Astrocyte (in vitro differentiated cells and primary cell): ENCODE data around the gene SPATA31D1. TPM values are rescaled to one million over a fixed set of nuclear protein-coding genes. Genes with fewer than 3 reads are reported as not detected.

Experiments
- DNase-seq: peaks from one replicate; pipeline ENCODE4 v3.0.0-alpha.2; 2010; ENCODE audit warnings: low read depth
- FAIRE-seq: peaks from 2 replicates; lab custom pipeline; 2011; peaks lifted over from hg19 to GRCh38; lab: Jason Lieb, UNC
- H2AFZ ChIP-seq: 2 replicates; pipeline ENCODE4 v1.6.0; 2012; ENCODE audit warnings: low read depth, low read length, inconsistent platforms
- H3K27ac ChIP-seq: 2 replicates; pipeline ENCODE4 v1.5.1; 2011; ENCODE audit warnings: low read depth, low read length, inconsistent platforms
- H3K27me3 ChIP-seq: 2 replicates; pipeline ENCODE4 v1.6.0; 2011; ENCODE audit warnings: low read length, inconsistent platforms; ENCODE audit not compliant: insufficient read depth
- H3K36me3 ChIP-seq: 2 replicates; pipeline ENCODE4 v1.5.1; 2011; ENCODE audit warnings: low read length, inconsistent platforms; ENCODE audit not compliant: insufficient read depth
- H3K4me1 ChIP-seq: 2 replicates; pipeline ENCODE4 v1.5.1; 2011; ENCODE audit warnings: low read length, inconsistent platforms; ENCODE audit not compliant: insufficient read depth
- H3K4me2 ChIP-seq: 2 replicates; pipeline ENCODE4 v1.6.0; 2012; ENCODE audit warnings: low read length, inconsistent platforms
- H3K4me3 ChIP-seq: 2 replicates; pipeline ENCODE4 v1.5.1; 2011; ENCODE audit warnings: low read depth, mild to moderate bottlenecking, low read length, inconsistent platforms; ENCODE audit not compliant: insufficient read depth
- H3K79me2 ChIP-seq: 2 replicates; pipeline ENCODE4 v1.6.0; 2012; ENCODE audit warnings: mild to moderate bottlenecking, low read length, inconsistent platforms; ENCODE audit not compliant: insufficient read depth
- H3K9ac ChIP-seq: 2 replicates; pipeline ENCODE4 v1.6.0; 2012; ENCODE audit warnings: mild to moderate bottlenecking, low read length, inconsistent platforms
- H3K9me3 ChIP-seq: 2 replicates; pipeline ENCODE4 v1.5.1; 2012; ENCODE audit warnings: low read depth, mild to moderate bottlenecking, low read length, inconsistent platforms; ENCODE audit not compliant: insufficient read depth
- H4K20me1 ChIP-seq: 2 replicates; pipeline ENCODE4 v1.6.0; 2012; ENCODE audit warnings: low read length, inconsistent platforms; ENCODE audit not compliant: insufficient read depth
- H3K27ac Mint-ChIP-seq: one replicate; pipeline ENCODE4 v1.8.0; 2021; ENCODE audit warnings: mild to moderate bottlenecking, mixed read lengths; ENCODE audit not compliant: unreplicated experiment
- H3K27me3 Mint-ChIP-seq: one replicate; pipeline ENCODE4 v1.8.0; 2021; ENCODE audit warnings: low read depth, mixed read lengths; ENCODE audit not compliant: unreplicated experiment
- H3K36me3 Mint-ChIP-seq: one replicate; pipeline ENCODE4 v1.8.0; 2021; ENCODE audit warnings: low read depth, mixed read lengths; ENCODE audit not compliant: unreplicated experiment
- H3K4me1 Mint-ChIP-seq: one replicate; pipeline ENCODE4 v1.8.0; 2021; ENCODE audit warnings: low read depth, mixed read lengths; ENCODE audit not compliant: unreplicated experiment
- H3K4me3 Mint-ChIP-seq: one replicate; pipeline ENCODE4 v1.8.0; 2021; ENCODE audit warnings: mild to moderate bottlenecking, moderate library complexity, mixed read lengths; ENCODE audit not compliant: unreplicated experiment
- H3K9me3 Mint-ChIP-seq: one replicate; pipeline ENCODE4 v1.8.0; 2021; ENCODE audit warnings: mild to moderate bottlenecking, mixed read lengths; ENCODE audit not compliant: unreplicated experiment
- EZH2 ChIP-seq: IDR thresholded peaks from 2 replicates; pipeline ENCODE4 v1.6.1; 2012; ENCODE audit warnings: mild to moderate bottlenecking, low read length, inconsistent platforms; ENCODE audit not compliant: insufficient read depth
- total RNA-seq: library from RNA; stranded (reverse); gene quantifications from 2 replicates; pipeline ENCODE4 v1.2.1, GENCODE V29; 2021
- TF ChIP-seq, protein P1 (sequence below): IDR thresholded peaks from 2 replicates; pipeline ENCODE4 v1.5.1; 2011; ENCODE audit warnings: low read depth, mild to moderate bottlenecking, inconsistent platforms, low read length, moderate library complexity; ENCODE audit not compliant: insufficient read depth

SPATA31D1 gene
- total RNA-seq, 1 donor from 2014 or later: not detected

DNA sequence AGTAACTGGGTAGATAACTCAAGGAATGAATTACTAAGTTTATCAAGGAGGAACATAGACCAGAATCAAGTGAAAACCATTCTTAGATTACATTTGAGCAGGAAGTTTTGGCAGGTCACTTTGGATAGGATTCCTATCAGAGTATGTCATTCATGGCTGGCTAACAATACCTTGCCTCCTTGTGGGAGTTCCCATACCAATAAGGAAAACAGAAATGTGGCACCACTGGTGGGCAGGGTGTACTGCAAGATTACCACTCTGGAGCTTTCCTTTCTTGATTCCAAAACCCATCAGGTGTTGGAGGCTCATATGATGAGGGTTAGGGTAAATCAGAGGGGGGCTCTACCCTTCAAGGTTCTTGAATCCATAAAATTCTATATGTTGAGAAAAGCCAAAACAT, 18.6 kb upstream of the SPATA31D1 start:
- H3K4me3 Mint-ChIP-seq: no peak overlapping the region
- TF ChIP-seq, protein P1, sequence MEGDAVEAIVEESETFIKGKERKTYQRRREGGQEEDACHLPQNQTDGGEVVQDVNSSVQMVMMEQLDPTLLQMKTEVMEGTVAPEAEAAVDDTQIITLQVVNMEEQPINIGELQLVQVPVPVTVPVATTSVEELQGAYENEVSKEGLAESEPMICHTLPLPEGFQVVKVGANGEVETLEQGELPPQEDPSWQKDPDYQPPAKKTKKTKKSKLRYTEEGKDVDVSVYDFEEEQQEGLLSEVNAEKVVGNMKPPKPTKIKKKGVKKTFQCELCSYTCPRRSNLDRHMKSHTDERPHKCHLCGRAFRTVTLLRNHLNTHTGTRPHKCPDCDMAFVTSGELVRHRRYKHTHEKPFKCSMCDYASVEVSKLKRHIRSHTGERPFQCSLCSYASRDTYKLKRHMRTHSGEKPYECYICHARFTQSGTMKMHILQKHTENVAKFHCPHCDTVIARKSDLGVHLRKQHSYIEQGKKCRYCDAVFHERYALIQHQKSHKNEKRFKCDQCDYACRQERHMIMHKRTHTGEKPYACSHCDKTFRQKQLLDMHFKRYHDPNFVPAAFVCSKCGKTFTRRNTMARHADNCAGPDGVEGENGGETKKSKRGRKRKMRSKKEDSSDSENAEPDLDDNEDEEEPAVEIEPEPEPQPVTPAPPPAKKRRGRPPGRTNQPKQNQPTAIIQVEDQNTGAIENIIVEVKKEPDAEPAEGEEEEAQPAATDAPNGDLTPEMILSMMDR: no peak
- TF ChIP-seq EZH2: no peak
- Histone ChIP-seq H3K79me2 (no peaks in the 10 kb centered on the region), H3K4me2 (no peak overlapping the region), H3K4me3 (no peak overlapping the region), H3K9me3 (no peaks in the 10 kb centered on the region), H3K36me3 (no peaks in the 10 kb centered on the region), H3K27ac (no peak overlapping the region), H3K9ac (no peak overlapping the region), H3K4me1 (no peaks in the 10 kb centered on the region), H2AFZ (no peak overlapping the region), H4K20me1 (no peaks in the 10 kb centered on the region), H3K27me3 (no peaks in the 10 kb centered on the region)
- peak; percentile 37 for DNase-seq
- peaks cover 14% of the 10 kb centered on the region for H3K9me3 Mint-ChIP-seq
- H3K27ac Mint-ChIP-seq: no peak overlapping the region
- H3K27me3 Mint-ChIP-seq: peaks cover 11% of the 10 kb centered on the region
- no peaks in the 10 kb centered on the region for H3K4me1 Mint-ChIP-seq
- no peaks in the 10 kb centered on the region for H3K36me3 Mint-ChIP-seq
- no peak for FAIRE-seq

DNA sequence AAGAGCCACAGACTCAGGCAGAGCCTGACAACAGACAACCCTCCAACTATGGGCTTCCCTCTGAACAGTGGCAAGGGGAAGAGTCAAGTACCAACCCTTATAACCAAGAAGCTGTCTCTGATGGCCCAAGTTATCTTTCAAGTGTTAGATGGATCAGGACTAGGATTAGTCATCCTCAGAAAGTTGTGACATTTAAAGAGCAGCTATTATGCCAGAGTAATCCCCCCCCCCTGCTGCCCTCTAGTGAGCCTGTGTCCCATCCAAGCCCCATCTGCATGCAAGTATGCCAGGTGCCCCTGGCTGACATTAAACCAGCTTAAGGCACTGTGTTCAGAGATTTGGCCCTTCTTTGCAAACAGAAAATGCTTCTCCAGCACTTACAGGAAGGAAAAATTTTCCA, 16.8 kb upstream of the SPATA31D1 start:
- no peak for FAIRE-seq
- Histone ChIP-seq H3K4me2 (no peak overlapping the region), H3K79me2 (no peaks in the 10 kb centered on the region), H3K36me3 (no peaks in the 10 kb centered on the region), H3K4me3 (no peak overlapping the region), H3K27ac (no peak overlapping the region), H3K9me3 (no peaks in the 10 kb centered on the region), H2AFZ (no peak overlapping the region), H4K20me1 (no peaks in the 10 kb centered on the region), H3K27me3 (no peaks in the 10 kb centered on the region), H3K9ac (no peak overlapping the region), H3K4me1 (no peaks in the 10 kb centered on the region)
- no peak for TF ChIP-seq EZH2
- TF ChIP-seq, protein P1: no peak
- H3K27me3 Mint-ChIP-seq: peaks cover 13% of the 10 kb centered on the region
- no peak for DNase-seq
- H3K9me3 Mint-ChIP-seq: peaks cover 14% of the 10 kb centered on the region
- H3K27ac Mint-ChIP-seq: no peak overlapping the region
- no peaks in the 10 kb centered on the region for H3K4me1 Mint-ChIP-seq
- H3K36me3 Mint-ChIP-seq: no peaks in the 10 kb centered on the region
- H3K4me3 Mint-ChIP-seq: no peak overlapping the region

DNA sequence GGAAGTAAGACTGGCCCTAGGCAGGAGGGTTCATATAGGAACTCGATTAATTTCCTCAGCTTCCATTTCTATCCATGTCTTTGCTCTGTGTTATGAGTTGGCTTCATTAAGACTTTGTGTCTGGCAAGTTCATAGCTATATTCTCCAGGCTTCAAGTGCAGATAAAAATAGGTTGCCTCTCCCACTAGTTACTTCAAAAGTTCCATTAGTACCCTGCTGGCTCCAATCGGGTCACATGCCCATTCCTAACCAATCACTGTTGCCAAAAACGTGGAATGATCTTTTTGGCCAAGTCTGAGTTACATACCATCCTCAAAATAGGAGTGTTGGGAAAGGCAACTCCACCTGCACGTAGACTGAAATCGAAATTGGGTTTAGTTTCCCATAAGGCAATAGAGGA, 13.8 kb upstream of the SPATA31D1 start:
- H3K79me2 ChIP-seq: no peaks in the 10 kb centered on the region
- TF ChIP-seq, protein P1: no peak
- no peak for TF ChIP-seq EZH2
- FAIRE-seq: no peak
- H3K9me3 ChIP-seq: no peaks in the 10 kb centered on the region
- no peak overlapping the region for H2AFZ ChIP-seq
- H3K36me3 ChIP-seq: no peaks in the 10 kb centered on the region
- no peak overlapping the region for H3K4me3 ChIP-seq
- Mint-ChIP-seq H3K27ac (no peak overlapping the region), H3K27me3 (peaks cover 13% of the 10 kb centered on the region), H3K36me3 (no peaks in the 10 kb centered on the region), H3K4me1 (no peaks in the 10 kb centered on the region), H3K4me3 (no peak overlapping the region), H3K9me3 (peaks cover 11% of the 10 kb centered on the region)
- no peaks in the 10 kb centered on the region for H3K27me3 ChIP-seq
- H3K4me1 ChIP-seq: no peaks in the 10 kb centered on the region
- H3K27ac ChIP-seq: no peak overlapping the region
- no peak overlapping the region for H3K9ac ChIP-seq
- no peak for DNase-seq
- H3K4me2 ChIP-seq: no peak overlapping the region
- H4K20me1 ChIP-seq: no peaks in the 10 kb centered on the region
